Eye (tissue), 1 donor: ENCODE results near the gene FAM149B1.

Source experiments
- DNase-seq: peaks from one replicate; pipeline ENCODE4 v3.0.0-alpha.2; 2015

FAM149B1 gene

GRCh38 chr10:73182568-73182967 is 14.6 kb downstream of the FAM149B1 start:
- no peak for DNase-seq

- DNase-seq = no peak
Measured at GRCh38 chr10:73183667-73184281, 15.9 kb downstream of the FAM149B1 start.

GRCh38 chr10:73186266-73186665 is 18.3 kb downstream of the FAM149B1 start:
- DNase-seq = no peak

GRCh38 chr10:73190188-73190587 is 22.3 kb downstream of the FAM149B1 start:
- DNase-seq = no peak

GRCh38 chr10:73205081-73205480 is 37.2 kb downstream of the FAM149B1 start:
- no peak for DNase-seq

GRCh38 chr10:73205890-73206289 is 38.0 kb downstream of the FAM149B1 start:
- no peak for DNase-seq

GRCh38 chr10:73206385-73206784 is 38.5 kb downstream of the FAM149B1 start:
- no peak for DNase-seq

- no peak for DNase-seq
Measured at GRCh38 chr10:73207883-73208282, 40.0 kb downstream of the FAM149B1 start.

GRCh38 chr10:73209705-73210104 is 41.8 kb downstream of the FAM149B1 start:
- no peak for DNase-seq

GRCh38 chr10:73210395-73211105 is 42.6 kb downstream of the FAM149B1 start:
- no peak for DNase-seq

GRCh38 chr10:73211106-73211811 is 43.3 kb downstream of the FAM149B1 start:
- DNase-seq = no peak

- DNase-seq = no peak
Measured at GRCh38 chr10:73215749-73216148, 47.8 kb downstream of the FAM149B1 start.

- DNase-seq = no peak
Measured at GRCh38 chr10:73217628-73218027, 49.7 kb downstream of the FAM149B1 start.

- DNase-seq = no peak
Measured at GRCh38 chr10:73218431-73219191, 50.7 kb downstream of the FAM149B1 start.

GRCh38 chr10:73219384-73219783 is 51.5 kb downstream of the FAM149B1 start:
- no peak for DNase-seq

- DNase-seq = no peak
Measured at GRCh38 chr10:73220989-73221388, 53.1 kb downstream of the FAM149B1 start.

GRCh38 chr10:73225518-73225917 is 57.6 kb downstream of the FAM149B1 start:
- no peak for DNase-seq

GRCh38 chr10:73226663-73227062 is 58.7 kb downstream of the FAM149B1 start:
- no peak for DNase-seq

- DNase-seq = no peak
Measured at GRCh38 chr10:73228247-73228646, 60.3 kb downstream of the FAM149B1 start.

- DNase-seq = no peak
Measured at GRCh38 chr10:73229567-73229966, 61.6 kb downstream of the FAM149B1 start.

- no peak for DNase-seq
Measured at GRCh38 chr10:73232887-73233286, 65.0 kb downstream of the FAM149B1 start.

- no peak for DNase-seq
Measured at GRCh38 chr10:73233883-73234282, 66.0 kb downstream of the FAM149B1 start.

GRCh38 chr10:73234695-73235094 is 66.8 kb downstream of the FAM149B1 start:
- no peak for DNase-seq
